Measurements from ENCODE around the gene MYO5A.
"Not testable (repeated sequence)": the region's sequence is repeated elsewhere in the genome, so short reads cannot be mapped to it uniquely, and the experiment has no call there.

MYO5A gene

GRCh38 chr15:52514482-52514881 is 14.2 kb downstream of the MYO5A start:
- no peaks in the 10 kb centered on the region for H3K27me3 ChIP-seq (ENCODE audit: control insufficient read depth, insufficient read depth, low read length)
- H3K4me1 ChIP-seq (ENCODE audit: control insufficient read depth, insufficient read depth, low read length): no peaks in the 10 kb centered on the region
- no peaks in the 10 kb centered on the region for H3K9me3 ChIP-seq (ENCODE audit: control insufficient read depth, low read length)
- no peak overlapping the region for H3K9ac ChIP-seq (ENCODE audit: low read length)
- H3K36me3 ChIP-seq (ENCODE audit: control insufficient read depth, insufficient read depth, low read length): no peaks in the 10 kb centered on the region
- no peak overlapping the region for H3K4me3 ChIP-seq (ENCODE audit: low read length)

GRCh38 chr15:52512869-52513268 is 15.8 kb downstream of the MYO5A start:
- not testable (repeated sequence) for H3K4me1 ChIP-seq (ENCODE audit: control insufficient read depth, insufficient read depth, low read length); H3K9me3 ChIP-seq (ENCODE audit: control insufficient read depth, low read length); H3K27me3 ChIP-seq (ENCODE audit: control insufficient read depth, insufficient read depth, low read length); H3K36me3 ChIP-seq (ENCODE audit: control insufficient read depth, insufficient read depth, low read length); H3K9ac ChIP-seq (ENCODE audit: low read length); H3K4me3 ChIP-seq (ENCODE audit: low read length)

- no peaks in the 10 kb centered on the region for H3K27me3 ChIP-seq (ENCODE audit: control insufficient read depth, insufficient read depth, low read length)
- H3K9me3 ChIP-seq (ENCODE audit: control insufficient read depth, low read length): no peaks in the 10 kb centered on the region
- H3K4me1 ChIP-seq (ENCODE audit: control insufficient read depth, insufficient read depth, low read length): no peaks in the 10 kb centered on the region
- H3K4me3 ChIP-seq (ENCODE audit: low read length): no peak overlapping the region
- H3K9ac ChIP-seq (ENCODE audit: low read length): no peak overlapping the region
- no peaks in the 10 kb centered on the region for H3K36me3 ChIP-seq (ENCODE audit: control insufficient read depth, insufficient read depth, low read length)
Observed at GRCh38 chr15:52511084-52511483, 17.6 kb downstream of the MYO5A start.

GRCh38 chr15:52509500-52510245 is 19.0 kb downstream of the MYO5A start:
- no peaks in the 10 kb centered on the region for H3K36me3 ChIP-seq (ENCODE audit: control insufficient read depth, insufficient read depth, low read length)
- H3K9ac ChIP-seq (ENCODE audit: low read length): no peak overlapping the region
- H3K27me3 ChIP-seq (ENCODE audit: control insufficient read depth, insufficient read depth, low read length): no peaks in the 10 kb centered on the region
- no peaks in the 10 kb centered on the region for H3K4me1 ChIP-seq (ENCODE audit: control insufficient read depth, insufficient read depth, low read length)
- no peak overlapping the region for H3K4me3 ChIP-seq (ENCODE audit: low read length)
- no peaks in the 10 kb centered on the region for H3K9me3 ChIP-seq (ENCODE audit: control insufficient read depth, low read length)

GRCh38 chr15:52506549-52506948 is 22.1 kb downstream of the MYO5A start:
- Histone ChIP-seq H3K9ac (ENCODE audit: low read length) (no peak overlapping the region), H3K9me3 (ENCODE audit: control insufficient read depth, low read length) (no peaks in the 10 kb centered on the region), H3K4me1 (ENCODE audit: control insufficient read depth, insufficient read depth, low read length) (no peaks in the 10 kb centered on the region), H3K4me3 (ENCODE audit: low read length) (no peak overlapping the region), H3K36me3 (ENCODE audit: control insufficient read depth, insufficient read depth, low read length) (no peaks in the 10 kb centered on the region), H3K27me3 (ENCODE audit: control insufficient read depth, insufficient read depth, low read length) (no peaks in the 10 kb centered on the region)

- Histone ChIP-seq H3K9me3 (ENCODE audit: control insufficient read depth, low read length) (no peaks in the 10 kb centered on the region), H3K4me3 (ENCODE audit: low read length) (no peak overlapping the region), H3K9ac (ENCODE audit: low read length) (no peak overlapping the region), H3K27me3 (ENCODE audit: control insufficient read depth, insufficient read depth, low read length) (no peaks in the 10 kb centered on the region), H3K36me3 (ENCODE audit: control insufficient read depth, insufficient read depth, low read length) (no peaks in the 10 kb centered on the region), H3K4me1 (ENCODE audit: control insufficient read depth, insufficient read depth, low read length) (no peaks in the 10 kb centered on the region)
Observed at GRCh38 chr15:52505151-52505550, 23.5 kb downstream of the MYO5A start.

GRCh38 chr15:52503788-52504496 is 24.7 kb downstream of the MYO5A start:
- Histone ChIP-seq H3K36me3 (ENCODE audit: control insufficient read depth, insufficient read depth, low read length) (no peaks in the 10 kb centered on the region), H3K4me3 (ENCODE audit: low read length) (no peak overlapping the region), H3K9me3 (ENCODE audit: control insufficient read depth, low read length) (no peaks in the 10 kb centered on the region), H3K9ac (ENCODE audit: low read length) (no peak overlapping the region), H3K4me1 (ENCODE audit: control insufficient read depth, insufficient read depth, low read length) (no peaks in the 10 kb centered on the region), H3K27me3 (ENCODE audit: control insufficient read depth, insufficient read depth, low read length) (no peaks in the 10 kb centered on the region)

- no peaks in the 10 kb centered on the region for H3K36me3 ChIP-seq (ENCODE audit: control insufficient read depth, insufficient read depth, low read length)
- no peaks in the 10 kb centered on the region for H3K27me3 ChIP-seq (ENCODE audit: control insufficient read depth, insufficient read depth, low read length)
- H3K4me1 ChIP-seq (ENCODE audit: control insufficient read depth, insufficient read depth, low read length): no peaks in the 10 kb centered on the region
- H3K9ac ChIP-seq (ENCODE audit: low read length): no peak overlapping the region
- H3K9me3 ChIP-seq (ENCODE audit: control insufficient read depth, low read length): no peaks in the 10 kb centered on the region
- H3K4me3 ChIP-seq (ENCODE audit: low read length): no peak overlapping the region
Observed at GRCh38 chr15:52502608-52503007, 26.1 kb downstream of the MYO5A start.

GRCh38 chr15:52499506-52499905 is 29.2 kb downstream of the MYO5A start:
- H3K9ac ChIP-seq (ENCODE audit: low read length): no peak overlapping the region
- no peaks in the 10 kb centered on the region for H3K36me3 ChIP-seq (ENCODE audit: control insufficient read depth, insufficient read depth, low read length)
- no peaks in the 10 kb centered on the region for H3K27me3 ChIP-seq (ENCODE audit: control insufficient read depth, insufficient read depth, low read length)
- no peaks in the 10 kb centered on the region for H3K4me1 ChIP-seq (ENCODE audit: control insufficient read depth, insufficient read depth, low read length)
- H3K9me3 ChIP-seq (ENCODE audit: control insufficient read depth, low read length): no peaks in the 10 kb centered on the region
- H3K4me3 ChIP-seq (ENCODE audit: low read length): no peak overlapping the region

- no peaks in the 10 kb centered on the region for H3K9me3 ChIP-seq (ENCODE audit: control insufficient read depth, low read length)
- H3K4me3 ChIP-seq (ENCODE audit: low read length): no peak overlapping the region
- H3K27me3 ChIP-seq (ENCODE audit: control insufficient read depth, insufficient read depth, low read length): no peaks in the 10 kb centered on the region
- H3K36me3 ChIP-seq (ENCODE audit: control insufficient read depth, insufficient read depth, low read length): no peaks in the 10 kb centered on the region
- H3K9ac ChIP-seq (ENCODE audit: low read length): no peak overlapping the region
- no peaks in the 10 kb centered on the region for H3K4me1 ChIP-seq (ENCODE audit: control insufficient read depth, insufficient read depth, low read length)
Observed at GRCh38 chr15:52498706-52499105, 30.0 kb downstream of the MYO5A start.

GRCh38 chr15:52496776-52497470 is 31.8 kb downstream of the MYO5A start:
- Histone ChIP-seq H3K9me3 (ENCODE audit: control insufficient read depth, low read length) (no peaks in the 10 kb centered on the region), H3K4me3 (ENCODE audit: low read length) (no peak overlapping the region), H3K36me3 (ENCODE audit: control insufficient read depth, insufficient read depth, low read length) (no peaks in the 10 kb centered on the region), H3K4me1 (ENCODE audit: control insufficient read depth, insufficient read depth, low read length) (no peaks in the 10 kb centered on the region), H3K9ac (ENCODE audit: low read length) (no peak overlapping the region), H3K27me3 (ENCODE audit: control insufficient read depth, insufficient read depth, low read length) (no peaks in the 10 kb centered on the region)

- H3K4me3 ChIP-seq (ENCODE audit: low read length): no peak overlapping the region
- H3K27me3 ChIP-seq (ENCODE audit: control insufficient read depth, insufficient read depth, low read length): no peaks in the 10 kb centered on the region
- H3K36me3 ChIP-seq (ENCODE audit: control insufficient read depth, insufficient read depth, low read length): no peaks in the 10 kb centered on the region
- H3K9me3 ChIP-seq (ENCODE audit: control insufficient read depth, low read length): no peaks in the 10 kb centered on the region
- no peaks in the 10 kb centered on the region for H3K4me1 ChIP-seq (ENCODE audit: control insufficient read depth, insufficient read depth, low read length)
- no peak overlapping the region for H3K9ac ChIP-seq (ENCODE audit: low read length)
Observed at GRCh38 chr15:52496175-52496574, 32.5 kb downstream of the MYO5A start.
